GM10847 (cell line): Measurements from ENCODE around the gene NFKBIL1.

Experiments
- POLR2A ChIP-seq: IDR thresholded peaks from 2 replicates; pipeline ENCODE4 v1.6.1; 2011; ENCODE audit not compliant: insufficient read length; ENCODE audit errors: extremely low read depth

NFKBIL1 gene, protein sequence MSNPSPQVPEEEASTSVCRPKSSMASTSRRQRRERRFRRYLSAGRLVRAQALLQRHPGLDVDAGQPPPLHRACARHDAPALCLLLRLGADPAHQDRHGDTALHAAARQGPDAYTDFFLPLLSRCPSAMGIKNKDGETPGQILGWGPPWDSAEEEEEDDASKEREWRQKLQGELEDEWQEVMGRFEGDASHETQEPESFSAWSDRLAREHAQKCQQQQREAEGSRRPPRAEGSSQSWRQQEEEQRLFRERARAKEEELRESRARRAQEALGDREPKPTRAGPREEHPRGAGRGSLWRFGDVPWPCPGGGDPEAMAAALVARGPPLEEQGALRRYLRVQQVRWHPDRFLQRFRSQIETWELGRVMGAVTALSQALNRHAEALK

DNA sequence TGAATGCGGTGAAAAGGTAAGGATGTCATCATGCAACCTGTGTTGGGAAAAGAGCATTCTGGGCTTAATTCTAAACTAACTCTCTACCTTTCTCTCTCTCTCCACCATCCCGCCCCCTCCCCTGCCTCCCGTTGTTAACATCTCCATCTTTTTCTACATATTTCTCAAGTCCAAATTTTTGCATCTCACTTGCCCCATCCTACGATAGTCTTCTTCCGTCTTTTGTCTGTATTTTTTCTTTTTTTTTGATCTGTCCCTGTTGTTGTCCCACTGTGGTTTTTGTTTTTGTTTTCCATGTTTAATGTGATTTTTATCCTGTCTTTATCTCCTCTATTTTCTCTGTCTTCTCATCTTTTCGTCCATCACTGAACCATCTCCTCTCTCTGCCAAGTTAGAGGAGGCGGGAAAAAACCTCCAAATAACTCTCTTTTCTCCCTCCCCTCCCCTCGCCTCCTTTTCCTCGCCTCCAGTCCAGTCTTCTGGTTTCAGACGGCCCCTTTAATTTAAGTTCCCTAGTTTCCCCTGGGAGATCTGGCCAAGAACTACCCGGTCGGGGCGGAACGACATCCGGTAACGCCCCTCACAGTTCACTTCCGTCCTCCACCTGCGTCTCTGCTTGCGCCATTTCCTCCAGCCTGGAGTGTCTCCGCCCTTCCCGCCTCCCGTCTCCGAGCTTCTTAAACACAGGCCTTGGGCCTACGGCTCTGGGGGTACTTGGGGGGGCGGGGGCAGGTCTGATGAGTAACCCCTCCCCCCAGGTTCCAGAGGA is at the start of gene NFKBIL1:
Gene NFKBIL1 (plus strand): TSS at position 651 of the 769 bp plus-strand sequence. CDS start 87 bp downstream, at position 738.
- TF ChIP-seq POLR2A: peak; percentile 41

DNA sequence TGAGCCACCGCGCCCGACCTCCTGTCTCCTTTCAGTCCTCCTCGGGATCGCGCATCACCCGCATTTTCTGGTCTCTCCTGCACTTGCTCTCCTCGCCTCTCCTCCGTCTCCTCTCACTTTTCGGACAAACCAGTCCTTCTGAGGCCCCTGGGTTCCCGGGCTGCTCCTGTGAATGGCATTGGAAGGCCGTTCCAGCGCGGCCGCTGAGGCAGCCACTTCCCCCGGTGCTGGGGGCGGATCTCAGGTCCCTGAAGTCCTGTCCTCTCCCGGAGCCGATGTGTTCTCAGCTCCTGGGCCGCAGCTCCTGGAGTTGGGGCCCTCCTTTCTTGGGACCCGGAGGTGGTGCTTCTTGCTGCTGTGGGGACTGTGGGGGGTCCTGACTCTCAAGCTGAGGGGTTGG is 48.7 kb upstream of the NFKBIL1 start:
- TF ChIP-seq POLR2A: no peak

- no peak for TF ChIP-seq POLR2A
These were observed 44.8 kb upstream of the NFKBIL1 start for GRCh38 chr6:31502586-31502985.

- no peak for TF ChIP-seq POLR2A
These were observed 37.4 kb upstream of the NFKBIL1 start for GRCh38 chr6:31510007-31510406.

GRCh38 chr6:31513456-31514165 is 33.8 kb upstream of the NFKBIL1 start:
- TF ChIP-seq POLR2A: no peak

GRCh38 chr6:31521835-31522234 is 25.6 kb upstream of the NFKBIL1 start:
- no peak for TF ChIP-seq POLR2A

DNA sequence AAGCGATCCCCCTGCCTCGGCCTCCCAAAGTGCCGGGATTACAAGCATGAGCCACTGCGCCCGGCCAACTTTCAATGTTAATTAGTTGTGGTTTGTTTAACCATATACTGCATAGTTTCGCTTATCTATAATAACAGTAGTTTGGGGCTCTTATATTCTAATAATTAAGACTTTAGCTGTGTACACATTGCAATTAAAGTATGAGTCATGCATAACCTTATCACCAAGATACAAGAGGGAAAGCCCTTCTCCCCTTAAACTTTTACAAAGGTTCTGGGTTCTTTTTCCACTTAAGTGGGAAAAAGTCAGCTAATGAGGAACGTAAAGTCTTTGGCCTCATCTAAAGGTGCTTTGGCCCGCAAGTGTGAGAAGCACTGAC is 21.9 kb upstream of the NFKBIL1 start:
- no peak for TF ChIP-seq POLR2A

DNA sequence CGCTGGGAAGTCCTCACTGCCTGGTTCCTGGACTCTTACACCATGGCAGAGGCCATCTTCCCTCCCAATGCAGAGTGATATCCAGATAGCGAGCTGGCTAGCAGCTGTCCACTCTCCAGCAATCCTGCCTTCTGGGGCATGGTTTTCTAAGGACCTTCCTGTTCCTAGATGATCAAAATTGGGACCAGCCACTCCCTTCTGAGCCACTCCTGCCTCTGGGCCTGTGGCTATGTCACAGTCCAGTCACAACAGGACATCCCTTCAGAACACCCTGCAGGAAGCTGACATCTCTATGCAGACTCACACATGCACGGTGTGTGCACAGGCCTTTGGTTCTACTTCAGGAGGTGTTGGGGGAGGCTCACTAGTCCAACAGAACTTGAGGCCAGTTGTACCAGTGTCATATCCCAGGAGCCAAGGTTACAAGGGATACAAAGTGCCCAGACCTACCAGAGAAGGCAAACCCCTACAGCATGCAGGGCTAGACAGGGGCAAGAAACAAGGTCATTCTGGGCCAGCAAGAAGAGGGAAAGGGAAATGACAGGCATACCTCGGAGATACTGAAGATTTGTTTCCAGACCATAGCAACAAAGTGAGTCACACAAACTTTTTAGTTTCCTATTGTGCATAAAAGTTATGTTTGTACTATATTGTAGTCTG is 21.3 kb upstream of the NFKBIL1 start:
- TF ChIP-seq POLR2A: no peak

DNA sequence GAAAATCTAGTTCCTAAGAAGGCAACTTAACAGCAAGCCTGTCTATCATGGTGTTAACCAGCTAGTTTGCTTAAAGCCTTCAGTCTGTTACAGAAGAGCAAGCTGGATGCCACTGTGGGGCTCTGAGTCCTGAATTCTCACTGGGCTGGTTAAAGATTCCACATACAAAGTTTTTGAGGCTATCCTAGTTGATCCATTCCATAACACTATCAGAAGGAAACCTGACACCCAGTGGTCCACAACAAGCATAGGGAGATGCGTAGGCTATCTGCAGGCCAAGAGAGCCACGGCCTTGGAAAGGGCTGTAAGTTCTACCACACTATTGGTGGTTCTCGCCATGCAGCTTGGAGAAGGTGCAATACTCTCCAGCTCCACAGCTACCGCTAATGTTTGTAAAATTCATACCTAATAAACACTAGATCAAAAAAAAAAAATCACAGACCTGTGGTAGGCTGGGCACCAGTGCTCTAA is 19.1 kb upstream of the NFKBIL1 start:
- no peak for TF ChIP-seq POLR2A

DNA sequence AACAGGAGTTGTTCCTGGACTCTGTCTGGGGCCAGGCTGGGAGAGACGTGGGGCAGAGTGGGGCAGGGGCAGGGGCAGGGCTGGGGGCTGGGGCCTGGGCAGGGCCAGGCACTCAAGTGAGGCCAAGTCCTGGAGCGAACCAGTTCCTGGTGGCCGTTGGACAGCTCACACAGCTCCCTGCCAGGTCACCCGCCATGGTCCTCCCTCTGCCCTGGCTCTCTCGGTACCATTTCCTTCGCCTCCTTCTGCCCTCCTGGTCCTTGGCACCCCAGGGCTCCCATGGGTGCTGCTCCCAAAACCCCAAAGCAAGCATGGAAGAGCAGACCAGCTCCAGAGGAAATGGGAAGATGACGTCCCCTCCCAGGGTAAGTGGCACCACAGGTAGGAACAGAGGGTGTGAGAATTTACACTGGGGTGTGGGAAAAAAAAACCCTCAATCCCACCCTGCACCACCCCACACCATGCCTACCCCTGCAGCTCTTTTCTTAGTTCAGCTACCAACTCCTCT is 18.5 kb upstream of the NFKBIL1 start, which contains the start of gene MCCD1:
Gene MCCD1 (plus strand): TSS at position 142 of the 508 bp plus-strand sequence. CDS start 53 bp downstream, at position 195.
- peak; percentile 19 for TF ChIP-seq POLR2A

DNA sequence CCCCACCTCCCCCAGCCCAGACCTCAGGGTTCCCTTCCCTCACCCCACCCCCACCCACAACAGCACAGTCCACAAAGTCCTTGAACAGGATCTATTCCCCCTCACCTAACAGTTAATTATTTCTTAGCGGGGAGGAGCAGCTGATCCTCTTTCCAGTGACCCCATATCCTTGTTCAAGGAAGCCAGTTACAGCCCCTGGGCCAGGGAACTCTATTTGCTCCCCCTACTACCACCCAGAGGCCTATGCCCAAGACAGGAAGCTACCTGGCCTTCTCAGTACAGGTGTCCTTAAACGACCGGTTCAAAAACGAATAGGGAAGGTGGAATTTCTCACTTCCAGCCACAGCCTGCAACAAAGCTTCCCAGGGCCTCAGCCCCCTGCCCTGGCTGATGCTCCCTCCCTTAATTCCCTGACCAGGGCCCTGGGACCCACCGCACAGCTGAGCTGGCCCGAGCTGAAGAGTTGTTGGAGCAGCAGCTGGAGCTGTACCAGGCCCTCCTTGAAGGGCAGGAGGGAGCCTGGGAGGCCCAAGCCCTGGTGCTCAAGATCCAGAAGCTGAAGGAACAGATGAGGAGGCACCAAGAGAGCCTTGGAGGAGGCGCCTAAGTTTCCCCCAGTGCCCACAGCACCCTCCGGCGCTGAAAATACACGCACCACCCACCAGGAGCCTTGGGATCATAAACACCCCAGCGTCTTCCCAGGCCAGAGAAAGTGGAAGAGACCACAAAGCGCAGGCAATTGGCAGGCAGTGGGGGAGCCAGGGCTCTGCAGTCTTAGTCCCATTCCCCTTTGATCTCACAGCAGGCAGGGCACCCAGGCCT is 17.9 kb upstream of the NFKBIL1 start:
- no peak for TF ChIP-seq POLR2A

GRCh38 chr6:31530659-31531058 is 16.7 kb upstream of the NFKBIL1 start:
- TF ChIP-seq POLR2A: no peak

DNA sequence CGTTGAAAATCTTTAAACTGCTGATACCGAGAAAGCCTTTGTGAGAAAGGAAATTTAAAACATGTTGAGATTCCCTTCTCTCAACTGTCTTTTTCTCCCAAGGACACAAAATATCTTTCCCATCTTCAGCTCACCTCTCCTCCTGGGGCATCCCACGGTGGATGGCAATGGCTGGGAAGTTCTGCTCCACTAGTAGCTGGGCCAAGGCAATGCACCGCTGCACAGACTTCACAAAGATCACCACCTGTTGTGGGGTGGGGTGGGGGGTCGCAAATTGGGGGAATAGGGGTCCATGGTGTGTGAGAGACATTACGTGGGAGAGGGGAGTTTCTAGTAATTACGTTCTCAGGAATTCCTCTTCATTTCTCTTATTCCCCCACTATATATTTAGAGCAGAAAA is 16.2 kb upstream of the NFKBIL1 start:
- no peak for TF ChIP-seq POLR2A
